ENCODE results near the gene TBC1D8. TPM values are rescaled to one million over a fixed set of nuclear protein-coding genes. Genes with fewer than 3 reads are reported as not detected.
A peak's percentile ranks its signal among the peaks of the same experiment; 100 is the strongest.
"Not testable (repeated sequence)": the region's sequence is repeated elsewhere in the genome, so short reads cannot be mapped to it uniquely, and the experiment has no call there.

The TBC1D8 gene
- total RNA-seq, 1 experiment from 2014 or later: 33.4 TPM

DNA sequence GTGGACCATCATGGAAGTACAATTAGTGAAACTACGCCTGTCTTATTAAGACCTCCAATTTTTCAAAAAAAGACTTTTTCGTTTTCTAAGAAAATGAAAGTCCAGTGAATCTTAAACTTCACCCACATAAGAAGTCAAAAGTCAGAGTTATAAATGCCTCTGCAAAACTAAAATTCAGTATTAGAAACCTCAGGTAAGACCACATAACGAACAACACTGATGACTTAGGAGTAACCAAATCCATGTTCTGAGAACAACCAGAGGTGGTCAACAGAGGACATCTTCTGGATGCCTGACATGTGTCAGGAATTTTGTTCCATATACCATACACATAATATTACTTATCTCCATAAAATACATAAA lies 86.7 kb downstream of the TBC1D8 start:
- DNase-seq (ENCODE audit: low spot score): no peak

DNA sequence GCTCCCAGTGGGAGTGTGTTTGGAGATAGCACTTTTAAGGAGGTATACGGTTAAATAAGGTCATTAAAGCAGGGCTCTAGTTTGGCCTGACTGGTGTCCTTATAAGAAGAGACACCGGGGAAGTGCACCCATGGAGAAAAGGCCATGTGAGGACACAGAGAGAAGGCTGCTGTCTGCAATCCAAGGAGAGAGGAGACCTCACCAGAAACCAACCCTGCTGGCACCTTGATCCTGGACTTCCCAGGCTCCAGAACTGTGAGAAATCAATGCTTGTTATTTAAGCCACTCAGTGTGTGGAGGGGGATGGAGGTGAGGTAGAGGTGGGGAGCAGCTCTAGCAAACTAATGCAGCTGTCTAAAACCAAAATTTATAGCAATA lies 87.1 kb downstream of the TBC1D8 start:
- DNase-seq (ENCODE audit: low spot score): peak; percentile 40

DNA sequence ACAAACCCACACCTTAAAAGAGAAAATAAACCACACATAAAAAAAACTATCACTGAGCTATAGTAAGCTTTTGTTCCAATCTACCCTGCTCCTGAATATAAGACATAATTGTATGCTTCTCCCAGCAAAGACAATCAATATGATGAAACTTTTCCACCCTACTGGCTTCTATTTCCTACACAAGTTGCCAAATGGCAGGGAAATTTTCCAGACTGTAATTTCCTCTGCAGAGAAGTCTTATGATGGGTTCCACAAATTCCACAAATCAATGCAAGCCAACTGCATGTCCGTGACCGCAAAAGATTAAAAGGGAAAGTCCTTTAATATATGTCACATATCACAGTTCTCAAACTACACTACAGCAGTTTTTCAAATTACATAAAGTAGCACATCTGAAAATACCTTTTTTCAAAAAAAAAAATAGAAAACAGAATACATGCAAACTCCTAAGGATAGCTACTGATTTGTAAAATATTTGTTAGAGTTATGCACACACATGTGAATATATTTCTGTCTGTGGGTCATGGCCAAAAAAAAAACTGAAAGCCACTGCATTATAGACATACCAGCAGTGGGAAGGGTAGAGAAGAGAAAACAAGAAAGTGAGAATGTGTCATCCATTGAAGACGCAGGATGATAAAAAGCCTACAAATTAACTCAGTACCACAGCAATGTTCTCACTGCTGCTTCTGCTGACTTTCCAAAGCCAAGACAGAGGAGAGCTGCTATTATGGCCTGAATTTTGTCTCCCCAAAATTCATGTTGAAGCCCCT lies 87.6 kb downstream of the TBC1D8 start:
- peak; percentile 53 for DNase-seq (ENCODE audit: low spot score)

DNA sequence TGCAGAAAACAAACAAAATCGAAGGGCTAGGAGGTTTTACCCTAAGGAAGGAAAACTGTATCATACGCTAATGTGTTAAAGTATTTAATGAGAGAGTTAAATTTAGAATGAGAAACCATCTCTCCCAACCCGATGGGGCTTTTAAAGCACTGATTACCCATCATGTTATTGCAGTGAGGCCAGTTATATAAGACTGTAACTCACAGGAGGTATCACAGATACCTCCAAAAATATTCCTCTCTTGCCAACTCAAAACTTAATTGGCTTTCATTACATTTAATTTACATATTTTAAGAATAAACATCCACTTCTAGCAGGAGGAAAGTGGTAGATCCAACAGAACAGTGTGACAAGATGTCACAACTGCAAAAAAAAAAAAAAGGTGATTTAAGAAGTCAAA lies 92.8 kb downstream of the TBC1D8 start:
- DNase-seq (ENCODE audit: low spot score): no peak

DNA sequence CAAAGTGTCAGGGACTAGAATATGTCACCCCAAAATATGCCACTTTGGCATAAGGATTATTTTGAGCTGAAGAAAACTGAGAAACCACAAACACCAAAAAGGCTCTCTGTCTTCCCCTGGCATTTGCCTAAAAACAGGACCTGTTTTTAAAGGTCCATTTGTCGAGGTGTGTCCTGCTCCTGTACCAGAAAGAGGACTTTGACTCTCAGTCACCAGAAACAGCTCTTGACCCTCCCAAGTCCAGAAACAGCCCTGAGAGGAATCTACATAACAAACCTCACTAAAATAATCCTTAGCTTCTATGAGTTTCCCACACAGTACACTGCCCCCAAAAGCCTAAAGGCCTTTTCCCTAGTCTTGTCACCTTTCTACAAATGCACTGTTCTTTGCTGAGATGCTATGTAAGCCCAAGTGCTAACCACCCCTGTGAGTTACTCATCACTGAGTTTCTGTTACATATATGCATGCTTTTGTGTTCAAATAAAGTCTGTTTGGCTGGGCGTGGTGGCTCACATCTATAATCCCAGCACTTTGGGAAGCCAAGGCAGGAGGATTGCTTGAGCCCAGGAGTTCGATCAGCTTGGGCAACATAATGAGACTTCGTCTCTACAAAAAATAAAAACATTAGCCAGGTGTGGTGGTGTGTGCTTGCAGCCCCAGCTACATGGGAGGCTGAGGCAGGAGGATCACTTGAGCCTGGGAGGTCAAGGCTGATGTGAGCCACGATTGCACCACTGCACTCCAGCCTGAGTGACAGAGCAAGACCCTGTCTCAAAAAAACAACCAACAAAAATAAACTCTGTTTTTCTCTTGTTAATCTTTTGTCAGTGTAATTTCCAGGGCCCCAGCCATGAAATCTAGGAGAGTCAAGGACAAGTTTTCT lies 93.9 kb downstream of the TBC1D8 start:
- DNase-seq (ENCODE audit: low spot score): no peak

DNA sequence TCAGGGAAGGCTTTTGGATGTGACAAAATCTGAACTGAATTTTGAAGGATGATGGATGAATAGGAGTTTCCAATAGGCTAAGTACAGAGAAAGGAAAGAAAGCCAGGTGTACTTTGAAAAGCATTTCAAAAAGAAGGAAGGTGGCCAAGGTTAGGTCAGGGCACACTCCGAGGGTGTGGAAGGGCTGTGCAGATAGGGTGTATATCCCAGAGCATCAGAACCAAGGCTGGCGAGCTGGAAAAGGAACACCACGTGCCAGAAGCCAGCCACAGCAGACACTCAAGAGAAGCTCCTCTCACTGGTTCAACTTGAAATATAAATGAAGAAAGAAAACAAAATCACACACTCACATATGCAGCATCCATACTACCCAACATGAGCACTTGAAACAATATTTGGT lies 98.1 kb downstream of the TBC1D8 start:
- no peak for DNase-seq (ENCODE audit: low spot score)

DNA sequence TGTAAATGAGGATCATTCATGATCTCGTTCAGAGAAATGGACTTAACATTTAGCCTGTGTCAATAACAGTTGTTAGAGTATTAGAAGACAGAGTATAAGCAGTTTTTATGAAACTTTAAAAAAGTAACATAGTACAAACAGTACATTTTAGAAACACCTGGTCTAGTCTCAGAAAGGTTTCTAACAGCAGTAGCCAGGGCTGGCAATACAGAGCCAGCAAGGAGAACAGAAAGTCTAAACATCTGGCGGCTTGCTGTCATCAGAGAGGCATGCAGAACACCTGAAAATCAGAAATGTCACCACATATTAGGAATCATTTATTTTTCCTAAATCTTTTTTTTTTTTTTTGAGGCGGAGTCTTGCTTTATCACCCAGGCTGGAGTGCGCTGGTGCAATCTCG lies 99.0 kb downstream of the TBC1D8 start:
- DNase-seq (ENCODE audit: low spot score): no peak

DNA sequence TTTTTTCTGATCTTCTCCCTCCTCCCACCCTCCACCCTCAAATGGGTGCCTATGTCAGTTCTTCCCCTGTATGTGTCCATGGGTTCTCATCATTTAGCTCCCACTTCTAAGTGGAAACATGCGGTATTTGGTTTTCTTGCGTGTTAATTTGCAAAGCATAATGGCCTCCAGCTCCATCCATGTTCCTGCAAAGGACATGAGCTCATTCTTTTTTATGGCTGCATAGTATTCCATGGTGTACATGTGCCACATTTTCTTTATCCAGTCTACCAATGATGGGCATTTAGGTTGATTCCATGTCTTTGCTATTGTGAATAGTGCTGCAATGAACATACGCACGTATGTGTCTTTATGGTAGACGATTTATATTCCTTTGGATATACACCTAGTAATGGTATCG lies 100.3 kb downstream of the TBC1D8 start:
- not testable (repeated sequence) for DNase-seq (ENCODE audit: low spot score)

DNA sequence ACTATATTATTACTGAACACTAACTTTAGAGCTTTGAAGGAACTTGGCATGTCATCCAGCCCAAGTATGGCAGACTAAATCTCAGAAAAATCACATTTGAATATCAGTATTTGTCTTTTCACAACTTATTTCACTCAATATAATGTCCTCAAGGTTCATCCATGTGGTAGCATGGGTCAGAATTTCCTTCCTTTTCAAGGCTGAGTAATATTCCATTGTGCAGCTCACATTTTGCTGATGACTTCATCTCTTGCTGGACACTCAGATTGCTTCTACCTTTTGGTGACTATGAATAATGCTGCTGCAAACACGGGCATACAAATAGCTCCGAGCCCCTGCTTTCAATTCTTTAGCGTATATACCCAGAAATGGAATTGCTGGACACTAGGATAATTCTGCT lies 102.4 kb downstream of the TBC1D8 start:
- DNase-seq (ENCODE audit: low spot score): no peak

DNA sequence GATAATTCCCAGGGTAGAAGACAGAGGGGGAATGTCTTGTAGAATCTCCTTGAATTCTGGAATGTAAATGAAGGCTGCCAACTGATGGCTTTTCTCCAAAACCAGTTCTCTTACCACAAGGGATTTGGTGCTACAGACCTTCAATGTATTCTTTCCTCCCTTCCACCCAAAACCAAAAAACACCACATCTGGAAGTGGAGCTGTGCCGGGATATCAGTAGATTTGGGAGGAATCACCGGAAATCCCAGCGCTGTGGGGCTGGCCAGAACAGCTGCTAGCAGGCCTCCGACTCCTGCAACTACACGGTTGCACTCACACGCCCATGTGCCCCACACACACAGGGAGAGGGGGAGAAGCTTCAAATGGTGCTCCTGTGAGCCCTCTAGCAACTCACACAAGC lies 103.4 kb downstream of the TBC1D8 start:
- DNase-seq (ENCODE audit: low spot score): no peak

DNA sequence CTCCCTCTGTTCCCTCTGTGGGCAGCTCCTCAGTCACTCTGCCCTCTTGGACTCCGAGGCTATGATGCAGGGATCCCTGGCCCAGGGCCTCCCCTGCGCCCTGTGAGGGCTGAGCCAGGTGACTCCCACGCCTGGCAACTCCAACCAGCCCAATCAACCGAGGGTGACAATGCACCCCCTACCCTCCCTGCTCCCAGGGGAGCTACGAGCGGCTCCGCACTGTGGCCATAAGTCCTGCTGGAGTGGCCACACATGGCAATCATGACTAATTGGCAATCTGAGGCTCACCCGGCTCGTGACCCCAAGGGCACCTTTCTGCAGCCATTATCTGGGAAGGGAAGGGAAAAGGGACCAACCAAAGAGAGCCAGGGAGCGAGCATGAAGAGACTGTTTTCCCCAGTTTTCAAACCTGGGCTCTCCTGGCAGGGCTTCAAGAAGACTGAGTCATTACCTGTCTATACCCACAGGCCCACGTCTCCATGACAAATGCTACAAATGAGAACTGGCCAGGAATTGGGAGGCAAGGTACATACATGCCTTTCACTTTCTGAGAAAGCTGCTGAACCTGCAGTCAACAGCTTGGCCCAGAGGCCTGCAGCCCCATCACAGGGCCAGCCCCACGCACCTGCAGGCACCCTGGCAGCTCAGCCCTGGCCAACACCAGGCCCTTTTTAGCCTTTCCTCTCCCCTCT lies 104.0 kb downstream of the TBC1D8 start:
- DNase-seq (ENCODE audit: low spot score): peak; percentile 48

DNA sequence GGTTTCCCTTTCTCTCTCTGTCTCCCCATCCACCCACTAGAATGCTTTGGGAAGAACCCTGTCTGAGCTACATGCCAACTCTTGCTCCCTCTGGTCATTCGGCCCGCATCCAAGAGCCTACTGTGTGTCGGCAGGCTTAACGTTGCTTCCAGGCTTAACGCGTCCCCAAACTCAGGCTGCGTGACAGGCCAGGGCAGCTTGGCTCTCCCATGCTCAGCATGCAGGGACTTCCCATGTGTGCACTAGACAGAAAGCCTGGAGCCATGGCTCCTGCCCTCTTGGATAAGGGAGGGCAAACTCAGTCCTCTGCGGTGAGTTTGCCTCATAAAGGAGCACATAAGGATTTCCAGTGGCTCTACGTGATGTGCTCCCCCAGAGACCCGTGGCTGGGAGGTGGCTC lies 105.9 kb downstream of the TBC1D8 start:
- no peak for DNase-seq (ENCODE audit: low spot score)

DNA sequence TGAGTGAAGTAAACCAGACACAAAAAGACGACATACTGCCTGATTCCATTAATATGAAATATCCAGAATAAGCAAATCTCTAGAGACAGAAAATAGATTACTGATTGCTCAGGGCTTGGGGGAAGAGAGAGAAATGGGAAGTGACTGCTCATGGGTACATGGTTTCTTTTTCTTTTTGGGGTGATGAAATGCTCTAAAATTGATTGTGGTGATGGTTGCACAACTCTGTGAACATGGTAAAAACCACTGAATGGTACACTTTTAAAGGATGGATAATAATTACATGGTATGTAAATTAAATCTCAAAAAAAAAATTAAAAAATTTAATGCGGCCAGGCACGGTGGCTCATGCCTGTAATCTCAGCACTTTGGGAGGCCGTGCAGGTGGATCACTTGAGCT lies 109.8 kb downstream of the TBC1D8 start:
- DNase-seq (ENCODE audit: low spot score): no peak

DNA sequence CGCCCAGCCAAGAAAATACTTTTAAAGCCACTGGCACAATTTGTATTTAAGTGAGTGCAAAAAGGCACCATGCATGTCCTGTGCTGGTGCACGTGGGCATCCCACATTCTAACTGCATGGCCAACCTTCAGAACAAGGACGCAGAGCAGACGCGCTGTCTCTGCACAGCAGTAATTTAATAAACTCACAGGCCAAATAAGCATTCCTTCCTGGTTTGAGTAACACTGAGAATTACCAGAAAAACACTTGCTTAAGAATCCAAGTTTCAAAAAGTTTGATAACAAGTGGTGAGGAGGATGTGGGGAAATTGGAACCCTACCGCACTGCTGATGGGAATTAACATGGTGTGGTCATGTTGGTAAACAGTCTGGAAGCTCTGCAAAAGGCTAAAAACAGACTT lies 110.4 kb downstream of the TBC1D8 start:
- DNase-seq (ENCODE audit: low spot score): no peak

DNA sequence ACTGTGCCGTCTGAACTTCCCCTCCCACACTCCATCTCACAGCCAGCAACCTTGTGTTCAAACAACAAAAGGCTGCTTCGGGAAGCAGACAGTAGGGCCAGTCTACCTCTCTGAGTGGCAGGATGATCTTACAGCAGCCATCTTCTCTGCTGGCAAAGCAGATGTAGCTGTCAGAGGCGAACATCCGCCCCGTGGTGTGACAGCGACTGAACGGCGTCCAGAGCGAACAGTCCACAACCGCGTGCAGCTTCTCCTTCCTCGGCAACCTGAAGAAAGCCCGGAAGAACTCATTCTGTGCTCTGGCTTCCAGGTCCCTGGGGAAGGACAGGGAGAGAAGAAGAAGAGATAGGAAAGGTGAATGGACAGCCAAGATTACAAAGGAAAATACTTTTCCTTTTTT lies 111.1 kb downstream of the TBC1D8 start:
- no peak for DNase-seq (ENCODE audit: low spot score)

DNA sequence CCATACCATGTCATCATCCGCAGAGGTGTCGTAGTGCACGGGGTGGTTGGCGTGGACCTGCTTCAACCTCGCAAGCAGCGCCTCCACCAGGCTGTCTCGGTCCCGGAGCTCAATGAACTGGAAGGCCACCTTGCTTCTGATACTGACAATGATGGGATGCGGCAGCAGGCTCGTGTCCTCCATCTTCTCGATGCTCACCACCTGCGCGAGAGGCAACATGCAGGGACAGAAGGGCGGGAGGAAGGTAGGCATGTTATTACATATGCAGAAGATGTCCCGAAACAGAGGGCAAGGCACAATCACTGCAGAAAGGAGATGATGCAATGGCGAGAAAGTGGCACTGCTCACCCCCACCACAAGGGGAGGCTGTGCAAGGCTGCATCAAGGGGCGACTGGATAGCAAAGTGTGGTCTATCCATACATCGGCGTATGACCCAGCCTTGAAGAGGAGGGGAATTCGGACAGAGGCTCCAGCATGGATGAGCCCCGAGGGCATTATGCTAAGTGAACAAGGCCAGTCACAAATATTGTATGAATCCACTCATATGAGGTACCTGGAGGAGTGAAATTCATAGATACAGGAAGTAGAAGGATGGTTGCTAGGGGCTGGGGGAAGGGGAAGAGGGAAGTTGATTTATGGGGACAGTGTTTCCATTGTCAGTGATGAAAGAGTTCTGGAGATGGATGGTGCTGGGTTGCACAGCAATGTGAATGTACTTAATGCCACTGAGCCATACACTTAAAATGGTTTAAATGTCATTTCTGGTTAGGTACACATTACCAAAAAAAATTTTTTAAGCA lies 112.5 kb downstream of the TBC1D8 start:
- DNase-seq (ENCODE audit: low spot score): peak; percentile 51

DNA sequence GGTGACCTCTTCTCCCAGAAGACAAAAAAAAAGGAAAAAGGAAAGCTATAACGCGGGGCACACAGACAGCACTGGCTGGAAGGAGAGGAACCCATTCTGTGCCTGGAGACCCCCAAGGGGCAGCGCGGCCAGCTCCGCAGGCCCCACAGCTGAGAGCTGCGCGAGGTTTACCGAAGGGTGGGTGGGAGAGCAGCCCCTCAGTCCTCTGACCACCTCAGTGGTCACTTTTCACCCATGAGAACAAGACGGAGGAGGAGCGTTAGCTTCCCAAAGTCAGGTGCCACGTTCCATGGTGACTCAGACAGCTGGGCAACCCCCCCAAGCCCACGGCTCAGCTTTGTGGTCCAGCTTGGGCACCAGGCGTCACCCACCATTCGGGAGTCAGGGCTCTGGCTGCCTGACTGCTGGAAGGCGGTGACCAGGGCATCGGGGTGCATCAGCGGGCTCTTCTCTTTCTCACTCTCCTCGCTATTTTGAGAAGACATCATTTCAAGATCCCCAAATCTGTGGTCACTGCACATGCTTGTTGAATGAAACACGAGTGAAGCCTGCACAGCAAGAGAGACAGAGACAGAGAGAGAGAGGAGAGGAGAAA lies 113.9 kb downstream of the TBC1D8 start:
- DNase-seq (ENCODE audit: low spot score): no peak

DNA sequence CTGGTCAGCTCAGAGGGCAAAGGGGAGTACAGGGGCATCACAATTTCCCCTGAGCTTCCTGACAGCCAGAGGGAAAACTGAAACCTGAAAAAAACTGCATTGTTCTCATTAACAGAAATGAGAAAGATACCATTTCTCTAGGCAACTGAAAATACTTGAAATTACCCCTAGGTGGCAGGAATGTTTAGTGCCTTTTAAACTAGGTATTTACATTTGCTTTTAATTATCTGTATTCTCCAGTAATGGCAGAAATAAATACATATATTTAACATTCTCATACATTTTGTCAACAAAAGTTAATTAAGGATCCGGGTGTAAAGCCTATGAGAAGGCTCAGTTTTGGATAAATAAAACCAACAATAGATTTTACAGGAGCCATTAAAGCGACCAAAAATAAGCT lies 114.6 kb downstream of the TBC1D8 start:
- DNase-seq (ENCODE audit: low spot score): peak; percentile 62

DNA sequence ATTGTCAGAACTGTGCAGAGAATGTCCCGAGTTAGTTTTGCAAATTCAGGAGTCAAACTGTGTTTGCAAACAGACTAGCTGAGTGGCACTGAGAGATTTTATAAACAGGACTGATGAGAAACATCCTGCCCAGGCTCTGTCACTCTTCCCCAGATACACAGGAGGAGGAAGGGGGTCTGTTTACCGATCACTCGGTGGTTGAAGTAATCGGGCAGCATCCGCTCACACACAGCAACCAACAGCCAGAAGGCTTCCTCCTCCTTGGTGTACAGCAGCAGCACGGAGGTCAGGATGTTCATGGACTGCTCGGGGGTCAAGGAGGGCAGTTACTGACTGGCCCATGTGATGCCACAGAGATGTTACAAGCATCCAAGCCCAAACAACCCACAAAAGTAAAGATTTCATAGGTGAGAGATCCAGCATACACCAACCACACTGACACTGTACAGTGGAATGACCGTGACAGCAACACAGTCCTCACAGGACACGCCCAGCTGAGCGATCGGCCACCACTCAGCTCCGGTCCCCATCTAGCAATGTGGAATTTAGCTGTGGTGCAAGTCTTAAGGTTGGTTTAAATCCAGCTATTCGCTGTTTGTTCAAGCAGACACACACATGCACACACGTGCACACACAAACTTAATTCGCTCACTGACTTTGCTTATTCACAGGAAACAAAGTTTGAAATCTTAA lies 119.0 kb downstream of the TBC1D8 start:
- no peak for DNase-seq (ENCODE audit: low spot score)

DNA sequence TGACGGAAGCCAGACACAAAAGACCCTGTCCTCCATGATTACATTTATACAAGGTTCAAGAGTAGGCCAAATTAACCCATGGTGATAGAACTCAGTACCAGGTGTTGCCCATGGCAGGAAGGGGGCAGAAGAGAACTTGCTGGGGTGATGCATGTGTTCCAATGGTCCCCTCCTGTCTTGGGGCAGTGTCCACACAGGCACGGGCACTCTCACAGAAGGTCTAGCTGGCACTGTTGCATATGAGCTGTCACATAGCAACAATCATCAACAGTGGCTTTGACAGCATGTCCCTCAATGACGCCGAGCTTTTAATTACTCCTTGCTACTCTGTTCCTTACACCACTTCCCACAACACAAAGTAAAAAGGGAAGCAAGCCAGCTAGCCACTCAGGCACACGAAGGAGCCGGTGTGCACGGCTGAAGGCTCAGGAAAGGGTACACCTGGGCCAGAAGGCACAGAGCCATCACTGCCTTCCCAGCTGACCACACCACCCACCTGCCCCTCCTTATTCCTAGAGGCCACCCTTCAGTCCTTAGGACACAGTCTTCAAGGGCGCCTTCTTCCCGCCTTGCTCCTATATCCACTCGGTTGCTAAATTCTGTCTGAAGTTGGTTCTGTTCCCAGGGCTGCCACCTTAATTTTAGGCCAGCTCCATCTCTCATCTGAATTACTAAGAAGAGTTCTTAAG lies 120.2 kb downstream of the TBC1D8 start:
- no peak for DNase-seq (ENCODE audit: low spot score)

All from HT-29 (cell line).